Activated naive CD8-positive, alpha-beta T cell (primary cell): Measurements from ENCODE around the gene SLC26A6.
A peak's percentile ranks its signal among the peaks of the same experiment; 100 is the strongest.

Experiments used
- H3K27ac Mint-ChIP-seq: one replicate; pipeline ENCODE4 v1.8.0; 2021; ENCODE audit warnings: mixed read lengths
- H3K27me3 Mint-ChIP-seq: one replicate; pipeline ENCODE4 v1.8.0; 2021; ENCODE audit warnings: mixed read lengths
- H3K36me3 Mint-ChIP-seq: one replicate; pipeline ENCODE4 v1.8.0; 2021; ENCODE audit warnings: mixed read lengths
- H3K4me1 Mint-ChIP-seq: one replicate; pipeline ENCODE4 v1.8.0; 2021; ENCODE audit warnings: low read depth, mixed read lengths
- H3K4me3 Mint-ChIP-seq: one replicate; pipeline ENCODE4 v1.8.0; 2021; ENCODE audit warnings: mild to moderate bottlenecking, mixed read lengths
- H3K9me3 Mint-ChIP-seq: one replicate; pipeline ENCODE4 v1.8.0; 2021; ENCODE audit warnings: low read depth, mixed read lengths

The SLC26A6 gene

DNA sequence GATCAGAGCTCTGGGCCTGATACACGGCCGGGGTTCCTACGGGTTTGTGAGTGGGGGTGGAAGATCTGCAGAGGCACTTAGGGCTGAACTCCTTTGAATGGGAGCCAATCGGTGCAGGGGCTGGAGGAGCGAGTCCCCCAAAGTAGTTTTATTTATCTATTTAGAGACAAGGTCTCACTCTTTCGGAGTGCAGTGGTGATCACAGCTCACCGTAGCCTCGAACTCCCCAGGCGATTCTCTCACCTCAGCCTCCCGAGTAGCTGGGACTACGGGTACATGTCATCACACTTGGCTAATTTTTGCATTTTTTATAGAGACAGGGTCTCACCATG lies 29.0 kb upstream of the SLC26A6 start:
- peak overlapping the region; percentile 72 for H3K4me3 Mint-ChIP-seq
- peaks cover 12% of the 10 kb centered on the region for H3K4me1 Mint-ChIP-seq
- H3K27ac Mint-ChIP-seq = no peak overlapping the region
- H3K9me3 Mint-ChIP-seq = no peaks in the 10 kb centered on the region
- H3K27me3 Mint-ChIP-seq = peaks cover 4% of the 10 kb centered on the region
- no peaks in the 10 kb centered on the region for H3K36me3 Mint-ChIP-seq

- H3K27ac Mint-ChIP-seq = peak overlapping the region; percentile 72
Observed at GRCh38 chr3:48663489-48664312, 28.4 kb upstream of the SLC26A6 start.

GRCh38 chr3:48662753-48663488 lies 27.7 kb upstream of the SLC26A6 start, which contains the start of gene CELSR3:
TSS of gene CELSR3 (minus strand) at chr3:48662886. CDS start at chr3:48662634, 252 bp downstream.
- Mint-ChIP-seq H3K27me3 (peaks cover 4% of the 10 kb centered on the region), H3K9me3 (no peaks in the 10 kb centered on the region), H3K36me3 (no peaks in the 10 kb centered on the region), H3K4me1 (peaks cover 12% of the 10 kb centered on the region), H3K4me3 (peak within 1 kb of the TSS; percentile 72), H3K27ac (peak within 1 kb of the TSS; percentile 72)

More at GRCh38 chr3:48663489-48664312, 28.4 kb upstream of the SLC26A6 start:
- Mint-ChIP-seq H3K4me1 (peaks cover 12% of the 10 kb centered on the region), H3K4me3 (peak overlapping the region; percentile 72), H3K36me3 (no peaks in the 10 kb centered on the region), H3K9me3 (no peaks in the 10 kb centered on the region), H3K27me3 (peaks cover 4% of the 10 kb centered on the region)

DNA sequence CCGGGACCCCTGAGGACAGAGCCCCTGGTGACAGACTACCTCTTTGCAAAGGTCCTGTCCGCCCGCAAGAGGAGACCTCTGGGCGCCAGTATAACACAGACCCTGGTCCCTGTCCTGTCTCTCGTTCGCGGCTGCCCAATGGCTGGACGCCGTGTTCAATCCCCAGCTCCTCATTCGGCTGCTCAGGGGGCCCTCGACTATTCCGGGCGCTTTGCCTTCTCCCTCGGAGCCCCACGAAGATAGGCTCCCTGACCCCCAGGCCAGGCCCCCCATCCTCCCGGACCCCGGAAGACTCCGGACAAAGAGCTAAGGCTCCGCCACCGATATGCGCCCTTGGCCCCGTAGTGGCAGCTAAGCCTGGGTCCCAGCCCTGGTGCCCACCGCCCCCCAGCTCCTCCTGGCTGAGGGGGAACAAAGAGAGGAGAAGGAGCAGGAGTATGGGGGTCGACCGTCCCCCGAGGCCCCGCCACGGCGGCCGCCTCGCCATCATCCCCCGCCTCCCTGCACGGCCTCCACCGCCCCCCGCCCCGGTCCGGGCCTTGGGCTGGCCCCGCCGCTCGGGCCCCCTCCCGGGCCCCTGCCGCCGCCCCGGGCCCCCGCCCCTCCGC lies 27.0 kb upstream of the SLC26A6 start:
- H3K4me3 Mint-ChIP-seq = no peak overlapping the region
- no peaks in the 10 kb centered on the region for H3K36me3 Mint-ChIP-seq
- H3K9me3 Mint-ChIP-seq = no peaks in the 10 kb centered on the region
- no peak overlapping the region for H3K27ac Mint-ChIP-seq
- peaks cover 4% of the 10 kb centered on the region for H3K27me3 Mint-ChIP-seq
- peaks cover 14% of the 10 kb centered on the region for H3K4me1 Mint-ChIP-seq

DNA sequence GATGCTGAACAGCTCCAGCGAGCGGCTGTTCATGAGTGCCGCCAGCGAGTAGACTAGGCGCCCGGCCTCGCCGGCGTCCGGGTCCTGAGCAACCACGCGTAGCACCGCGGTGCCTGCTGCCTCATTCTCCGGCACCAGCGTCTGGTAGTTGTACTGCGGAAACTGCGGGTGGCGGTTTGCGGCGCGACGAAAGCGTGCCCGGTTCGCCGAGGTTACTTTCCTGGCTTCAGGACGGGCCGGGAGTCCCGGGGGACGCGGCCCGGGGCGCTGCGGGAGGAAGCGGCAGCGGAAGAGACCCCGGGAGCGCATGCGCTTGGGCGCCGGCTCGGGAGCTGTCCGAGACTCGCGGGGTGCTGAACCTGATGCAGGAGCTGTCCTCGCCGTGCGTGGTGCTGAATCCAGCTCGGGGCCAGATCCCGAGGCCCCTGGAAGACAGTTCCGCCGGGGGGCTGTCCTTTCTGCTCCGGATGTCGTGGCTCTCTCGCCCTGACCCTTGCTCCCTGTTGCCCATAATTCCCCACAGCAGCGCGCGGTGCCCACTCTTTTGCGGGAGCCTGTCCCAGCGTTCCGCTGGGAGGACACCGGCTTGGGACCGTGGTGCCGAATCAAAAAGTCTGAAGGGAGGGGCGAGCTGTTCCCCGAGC lies 26.4 kb upstream of the SLC26A6 start:
- H3K4me1 Mint-ChIP-seq = peaks cover 15% of the 10 kb centered on the region
- no peaks in the 10 kb centered on the region for H3K9me3 Mint-ChIP-seq
- peak overlapping the region; percentile 69 for H3K4me3 Mint-ChIP-seq
- peaks cover 4% of the 10 kb centered on the region for H3K27me3 Mint-ChIP-seq
- H3K36me3 Mint-ChIP-seq = no peaks in the 10 kb centered on the region
- H3K27ac Mint-ChIP-seq = no peak overlapping the region

DNA sequence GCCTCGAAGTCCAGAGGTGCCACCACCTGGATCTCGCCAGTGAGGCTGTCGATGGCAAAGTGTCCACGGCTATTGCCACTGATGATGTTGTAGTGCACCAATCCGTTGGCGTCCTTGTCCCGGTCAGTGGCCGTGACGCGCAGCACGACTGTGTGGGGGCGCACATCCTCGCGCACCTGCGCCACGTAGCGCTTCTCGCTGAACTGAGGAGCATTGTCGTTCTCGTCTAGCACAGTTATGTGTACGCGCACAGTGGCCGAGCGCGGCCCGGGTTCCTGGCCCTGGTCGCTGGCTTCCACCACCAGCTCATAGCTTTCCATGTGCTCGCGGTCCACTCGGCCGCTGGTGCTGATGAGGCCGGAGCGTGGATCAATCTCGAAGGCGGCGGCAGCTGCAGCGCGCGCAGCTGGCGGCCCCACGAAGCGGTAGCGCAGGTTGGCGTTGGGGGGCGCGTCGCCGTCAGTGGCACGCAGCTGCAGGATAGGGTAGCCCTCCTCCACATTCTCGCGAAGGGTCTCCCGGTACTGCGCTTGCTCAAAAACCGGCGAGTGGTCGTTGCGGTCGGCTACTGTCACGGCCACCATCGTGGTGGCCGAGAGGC lies 25.6 kb upstream of the SLC26A6 start:
- Mint-ChIP-seq H3K4me1 (peaks cover 17% of the 10 kb centered on the region), H3K9me3 (no peaks in the 10 kb centered on the region), H3K27ac (no peak overlapping the region), H3K4me3 (no peak overlapping the region), H3K36me3 (no peaks in the 10 kb centered on the region), H3K27me3 (peaks cover 4% of the 10 kb centered on the region)

GRCh38 chr3:48656841-48657281 lies 21.6 kb upstream of the SLC26A6 start:
- H3K27me3 Mint-ChIP-seq = no peaks in the 10 kb centered on the region
- H3K4me3 Mint-ChIP-seq = peak overlapping the region; percentile 80
- H3K4me1 Mint-ChIP-seq = peaks cover 12% of the 10 kb centered on the region
- H3K27ac Mint-ChIP-seq = peak overlapping the region; percentile 77
- no peaks in the 10 kb centered on the region for H3K9me3 Mint-ChIP-seq
- no peaks in the 10 kb centered on the region for H3K36me3 Mint-ChIP-seq

- peak overlapping the region; percentile 77 for H3K27ac Mint-ChIP-seq
- no peaks in the 10 kb centered on the region for H3K27me3 Mint-ChIP-seq
- H3K4me3 Mint-ChIP-seq = peak overlapping the region; percentile 80
- peaks cover 10% of the 10 kb centered on the region for H3K4me1 Mint-ChIP-seq
- H3K9me3 Mint-ChIP-seq = no peaks in the 10 kb centered on the region
- no peaks in the 10 kb centered on the region for H3K36me3 Mint-ChIP-seq
Observed at GRCh38 chr3:48656061-48656840, 21.0 kb upstream of the SLC26A6 start.

GRCh38 chr3:48655606-48656005 lies 20.3 kb upstream of the SLC26A6 start:
- Mint-ChIP-seq H3K4me1 (peaks cover 10% of the 10 kb centered on the region), H3K27me3 (no peaks in the 10 kb centered on the region), H3K4me3 (peak overlapping the region; percentile 77), H3K9me3 (no peaks in the 10 kb centered on the region), H3K27ac (peak overlapping the region; percentile 81), H3K36me3 (no peaks in the 10 kb centered on the region)

DNA sequence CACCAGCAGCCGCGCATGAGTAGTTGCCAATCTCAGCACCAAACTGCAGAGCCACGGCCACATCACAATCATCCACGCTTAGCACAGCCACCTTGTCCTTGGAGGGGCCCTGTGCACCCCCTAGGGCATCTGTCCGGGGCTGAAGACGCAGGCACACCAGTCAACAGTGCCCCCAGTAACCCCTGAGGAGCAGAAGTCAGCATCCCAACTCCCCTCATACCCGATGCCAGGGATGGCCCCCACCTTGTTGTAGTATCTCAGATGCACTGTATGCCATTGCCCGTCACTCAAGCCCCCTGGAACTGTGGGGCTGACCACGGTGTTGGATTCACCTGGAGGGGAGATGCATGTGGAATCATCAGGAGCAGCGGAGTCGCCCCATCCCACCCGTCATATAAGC lies 19.8 kb upstream of the SLC26A6 start:
- Mint-ChIP-seq H3K4me3 (peak overlapping the region; percentile 77), H3K9me3 (no peaks in the 10 kb centered on the region), H3K36me3 (no peaks in the 10 kb centered on the region), H3K27ac (peak overlapping the region; percentile 81), H3K4me1 (peaks cover 10% of the 10 kb centered on the region), H3K27me3 (no peaks in the 10 kb centered on the region)

DNA sequence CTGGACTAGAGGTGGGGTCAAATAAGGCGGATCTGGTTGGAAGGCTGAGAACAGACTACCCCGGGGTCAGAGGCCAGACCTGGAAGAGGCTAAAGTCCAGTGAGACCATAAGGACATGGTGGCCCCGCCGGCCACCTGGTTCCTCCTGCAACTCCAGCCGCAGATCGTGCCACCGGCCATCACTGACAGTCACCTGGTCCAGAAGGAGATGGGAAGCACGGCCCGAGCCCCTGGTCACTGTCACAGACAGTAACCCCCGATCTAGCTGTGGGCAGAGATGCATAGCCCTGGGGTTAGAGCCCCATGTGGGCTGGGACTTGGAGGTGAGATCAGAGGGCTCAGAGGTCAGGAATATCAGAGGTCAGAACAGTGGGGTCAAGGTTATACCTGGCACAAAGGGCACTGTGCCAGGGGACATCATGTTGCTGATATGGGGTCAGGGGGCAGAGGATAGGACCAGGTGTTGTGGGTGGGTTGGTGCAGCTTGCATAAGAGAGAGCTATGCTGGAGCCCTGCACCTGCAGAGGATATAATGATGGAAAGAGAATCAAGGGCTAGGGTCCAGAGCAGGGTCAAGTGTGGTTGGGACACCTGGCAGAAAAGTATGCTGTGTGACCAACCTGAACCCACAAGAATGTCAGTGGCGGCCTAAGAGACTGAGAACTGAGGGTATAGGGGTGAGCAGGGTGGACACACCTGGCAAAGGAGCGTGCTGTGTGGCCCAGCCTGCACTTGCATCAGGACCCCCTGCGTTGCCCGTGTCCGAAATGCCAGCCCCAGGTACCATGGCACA lies 17.9 kb upstream of the SLC26A6 start:
- Mint-ChIP-seq H3K4me3 (no peak overlapping the region), H3K36me3 (no peaks in the 10 kb centered on the region), H3K27ac (no peak overlapping the region), H3K4me1 (peaks cover 10% of the 10 kb centered on the region), H3K9me3 (no peaks in the 10 kb centered on the region), H3K27me3 (no peaks in the 10 kb centered on the region)

GRCh38 chr3:48651771-48652170 lies 16.5 kb upstream of the SLC26A6 start:
- Mint-ChIP-seq H3K4me3 (no peak overlapping the region), H3K4me1 (peaks cover 7% of the 10 kb centered on the region), H3K9me3 (no peaks in the 10 kb centered on the region), H3K36me3 (no peaks in the 10 kb centered on the region), H3K27me3 (no peaks in the 10 kb centered on the region), H3K27ac (no peak overlapping the region)

DNA sequence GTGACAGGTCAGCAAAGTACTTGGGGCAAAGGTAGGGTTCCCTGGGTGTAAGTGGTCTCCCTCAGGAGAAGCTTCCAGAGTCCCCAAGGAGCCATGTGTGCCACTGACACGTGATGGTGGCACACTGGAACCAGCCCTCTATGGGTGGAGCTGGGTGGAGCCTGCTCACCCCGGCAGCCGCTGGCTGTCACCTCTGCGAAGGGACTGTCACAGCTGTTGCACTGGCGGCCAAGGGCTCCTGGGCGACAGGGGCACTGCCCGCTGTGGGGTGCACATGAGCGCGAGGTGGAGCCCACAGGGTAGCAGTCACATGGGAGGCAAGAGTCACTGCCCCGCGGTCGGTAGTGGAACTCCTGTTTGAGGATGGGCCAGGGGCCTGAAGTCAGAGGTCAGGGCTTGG lies 15.5 kb upstream of the SLC26A6 start:
- Mint-ChIP-seq H3K27me3 (no peaks in the 10 kb centered on the region), H3K36me3 (no peaks in the 10 kb centered on the region), H3K9me3 (no peaks in the 10 kb centered on the region), H3K27ac (no peak overlapping the region), H3K4me1 (peaks cover 5% of the 10 kb centered on the region), H3K4me3 (no peak overlapping the region)
